HL-60 (cell line): ENCODE measurements around the gene RLN1.
"Not testable (repeated sequence)": the region's sequence is repeated elsewhere in the genome, so short reads cannot be mapped to it uniquely, and the experiment has no call there.

ENCODE experiments used
- DNase-seq, 2 experiments: peaks; one replicate each; pipeline ENCODE4 v3.0.0-alpha.2; 2010 to 2020; ENCODE audit warnings: low read depth in 1 of 2, low spot score in 1 of 2
- H3K27ac ChIP-seq: fragments of 250-450 bp; sonication (Bioruptor Pico); replicated peaks from 2 replicates; pipeline ENCODE4 v1.5.1; 2020; ENCODE audit warnings: mild to moderate bottlenecking, moderate library complexity
- H3K27me3 ChIP-seq: fragments of 250-450 bp; sonication (Bioruptor Pico); 2 replicates; pipeline ENCODE4 v1.5.1; 2021; ENCODE audit warnings: mild to moderate bottlenecking, moderate library complexity; ENCODE audit not compliant: insufficient read depth, poor library complexity, severe bottlenecking
- H3K4me3 ChIP-seq: replicated peaks from 2 replicates; pipeline ENCODE4 v1.5.1; 2011; ENCODE audit warnings: mild to moderate bottlenecking, control low read depth, low read length; ENCODE audit not compliant: insufficient read depth
- GABPA ChIP-seq: IDR thresholded peaks from 2 replicates; pipeline ENCODE4 v1.6.1; 2012; ENCODE audit warnings: low read depth
- POLR2AphosphoS5 ChIP-seq: IDR thresholded peaks from 2 replicates; pipeline ENCODE4 v1.6.1; 2012; ENCODE audit warnings: low read depth
- SPI1 ChIP-seq: IDR thresholded peaks from 2 replicates; pipeline ENCODE4 v1.6.1; 2012; ENCODE audit warnings: low read depth, mild to moderate bottlenecking, borderline replicate concordance
- TF ChIP-seq, protein P1 (sequence below): IDR thresholded peaks from 2 replicates; pipeline ENCODE4 v1.6.1; 2012; ENCODE audit warnings: low read depth; ENCODE audit not compliant: insufficient replicate concordance
- TF ChIP-seq, protein P2 (sequence below): IDR thresholded peaks from one replicate; pipeline ENCODE4 v1.5.1; 2011; ENCODE audit warnings: low read length, control low read depth, inconsistent platforms; ENCODE audit not compliant: insufficient read depth

The RLN1 gene

DNA sequence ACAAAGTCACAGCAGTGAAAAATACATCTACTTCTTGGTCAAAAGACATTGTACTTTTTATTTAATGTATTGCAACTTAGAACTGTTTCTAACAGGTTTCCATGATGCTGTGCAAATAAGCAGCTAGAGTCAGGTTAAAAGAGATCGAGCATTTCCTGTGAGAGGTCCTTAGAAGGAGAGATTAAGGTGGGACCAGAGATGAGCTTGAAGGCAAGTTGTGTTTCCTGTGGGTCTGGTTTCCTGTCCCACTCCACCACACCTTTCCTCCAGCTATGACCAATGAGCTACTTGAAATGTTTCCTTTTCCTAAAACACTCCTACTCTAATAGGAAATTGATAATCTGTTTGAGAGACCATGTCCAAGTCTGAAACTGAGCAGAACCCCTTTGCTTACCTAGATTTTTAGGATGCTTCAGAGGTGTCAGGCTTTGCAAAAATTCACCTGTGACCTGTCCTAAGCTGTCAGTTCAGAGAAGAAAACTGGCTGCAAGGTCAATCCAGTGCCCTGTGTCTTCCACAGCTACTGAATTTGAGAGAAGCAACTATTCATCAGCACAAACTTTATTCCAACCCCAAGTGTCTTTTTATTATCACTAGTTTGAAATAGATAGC, 13.1 kb upstream of the RLN1 start:
- Histone ChIP-seq H3K4me3 (no peak overlapping the region), H3K27me3 (no peaks in the 10 kb centered on the region), H3K27ac (no peak overlapping the region)
- TF ChIP-seq, protein P1, sequence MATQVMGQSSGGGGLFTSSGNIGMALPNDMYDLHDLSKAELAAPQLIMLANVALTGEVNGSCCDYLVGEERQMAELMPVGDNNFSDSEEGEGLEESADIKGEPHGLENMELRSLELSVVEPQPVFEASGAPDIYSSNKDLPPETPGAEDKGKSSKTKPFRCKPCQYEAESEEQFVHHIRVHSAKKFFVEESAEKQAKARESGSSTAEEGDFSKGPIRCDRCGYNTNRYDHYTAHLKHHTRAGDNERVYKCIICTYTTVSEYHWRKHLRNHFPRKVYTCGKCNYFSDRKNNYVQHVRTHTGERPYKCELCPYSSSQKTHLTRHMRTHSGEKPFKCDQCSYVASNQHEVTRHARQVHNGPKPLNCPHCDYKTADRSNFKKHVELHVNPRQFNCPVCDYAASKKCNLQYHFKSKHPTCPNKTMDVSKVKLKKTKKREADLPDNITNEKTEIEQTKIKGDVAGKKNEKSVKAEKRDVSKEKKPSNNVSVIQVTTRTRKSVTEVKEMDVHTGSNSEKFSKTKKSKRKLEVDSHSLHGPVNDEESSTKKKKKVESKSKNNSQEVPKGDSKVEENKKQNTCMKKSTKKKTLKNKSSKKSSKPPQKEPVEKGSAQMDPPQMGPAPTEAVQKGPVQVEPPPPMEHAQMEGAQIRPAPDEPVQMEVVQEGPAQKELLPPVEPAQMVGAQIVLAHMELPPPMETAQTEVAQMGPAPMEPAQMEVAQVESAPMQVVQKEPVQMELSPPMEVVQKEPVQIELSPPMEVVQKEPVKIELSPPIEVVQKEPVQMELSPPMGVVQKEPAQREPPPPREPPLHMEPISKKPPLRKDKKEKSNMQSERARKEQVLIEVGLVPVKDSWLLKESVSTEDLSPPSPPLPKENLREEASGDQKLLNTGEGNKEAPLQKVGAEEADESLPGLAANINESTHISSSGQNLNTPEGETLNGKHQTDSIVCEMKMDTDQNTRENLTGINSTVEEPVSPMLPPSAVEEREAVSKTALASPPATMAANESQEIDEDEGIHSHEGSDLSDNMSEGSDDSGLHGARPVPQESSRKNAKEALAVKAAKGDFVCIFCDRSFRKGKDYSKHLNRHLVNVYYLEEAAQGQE: no peak
- no peak for DNase-seq

DNA sequence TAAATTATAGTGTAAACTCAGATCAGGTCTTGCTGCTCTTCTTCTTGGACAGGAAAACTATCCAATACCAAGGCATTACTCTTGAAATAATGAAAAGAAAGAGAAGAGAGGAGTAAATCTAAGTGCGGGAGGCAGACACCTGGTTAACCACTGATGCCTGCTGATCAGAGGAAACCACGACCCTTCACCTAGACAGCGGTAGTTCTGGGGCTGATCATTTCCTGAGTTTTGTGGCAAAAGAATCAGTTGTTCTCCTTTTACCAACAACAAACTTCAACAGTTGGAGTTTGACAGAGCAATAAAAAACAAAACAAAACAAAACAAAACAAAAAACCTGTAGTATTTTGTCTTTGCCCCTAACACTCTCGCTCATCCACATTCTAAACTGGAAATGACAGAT, 3.0 kb downstream of the RLN1 start:
- H3K4me3 ChIP-seq: no peak overlapping the region
- no peak for DNase-seq
- TF ChIP-seq POLR2AphosphoS5 (no peak), GABPA (no peak), SPI1 (no peak)
- TF ChIP-seq, protein P1: no peak
- TF ChIP-seq, protein P2, sequence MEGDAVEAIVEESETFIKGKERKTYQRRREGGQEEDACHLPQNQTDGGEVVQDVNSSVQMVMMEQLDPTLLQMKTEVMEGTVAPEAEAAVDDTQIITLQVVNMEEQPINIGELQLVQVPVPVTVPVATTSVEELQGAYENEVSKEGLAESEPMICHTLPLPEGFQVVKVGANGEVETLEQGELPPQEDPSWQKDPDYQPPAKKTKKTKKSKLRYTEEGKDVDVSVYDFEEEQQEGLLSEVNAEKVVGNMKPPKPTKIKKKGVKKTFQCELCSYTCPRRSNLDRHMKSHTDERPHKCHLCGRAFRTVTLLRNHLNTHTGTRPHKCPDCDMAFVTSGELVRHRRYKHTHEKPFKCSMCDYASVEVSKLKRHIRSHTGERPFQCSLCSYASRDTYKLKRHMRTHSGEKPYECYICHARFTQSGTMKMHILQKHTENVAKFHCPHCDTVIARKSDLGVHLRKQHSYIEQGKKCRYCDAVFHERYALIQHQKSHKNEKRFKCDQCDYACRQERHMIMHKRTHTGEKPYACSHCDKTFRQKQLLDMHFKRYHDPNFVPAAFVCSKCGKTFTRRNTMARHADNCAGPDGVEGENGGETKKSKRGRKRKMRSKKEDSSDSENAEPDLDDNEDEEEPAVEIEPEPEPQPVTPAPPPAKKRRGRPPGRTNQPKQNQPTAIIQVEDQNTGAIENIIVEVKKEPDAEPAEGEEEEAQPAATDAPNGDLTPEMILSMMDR: no peak
- H3K27ac ChIP-seq: no peak overlapping the region
- no peaks in the 10 kb centered on the region for H3K27me3 ChIP-seq

DNA sequence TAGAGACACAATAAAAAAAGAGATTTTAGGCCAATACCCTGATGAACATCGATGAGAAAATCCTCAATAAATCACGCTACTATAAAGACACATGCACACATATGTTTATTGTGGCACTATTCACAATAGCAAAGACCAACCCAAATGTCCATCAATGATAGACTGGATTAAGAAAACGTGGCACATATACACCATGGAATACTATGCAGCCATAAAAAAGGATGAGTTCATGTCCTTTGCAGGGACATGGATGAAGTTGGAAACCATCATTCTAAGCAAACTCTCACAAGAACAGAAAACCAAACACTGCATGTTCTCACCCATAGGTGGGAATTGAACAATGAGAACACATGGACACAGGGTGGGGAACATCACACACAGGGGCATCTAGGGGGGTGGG, 8.4 kb downstream of the RLN1 start:
- DNase-seq, H3K27ac ChIP-seq, H3K27me3 ChIP-seq, H3K4me3 ChIP-seq: not testable (repeated sequence)

DNA sequence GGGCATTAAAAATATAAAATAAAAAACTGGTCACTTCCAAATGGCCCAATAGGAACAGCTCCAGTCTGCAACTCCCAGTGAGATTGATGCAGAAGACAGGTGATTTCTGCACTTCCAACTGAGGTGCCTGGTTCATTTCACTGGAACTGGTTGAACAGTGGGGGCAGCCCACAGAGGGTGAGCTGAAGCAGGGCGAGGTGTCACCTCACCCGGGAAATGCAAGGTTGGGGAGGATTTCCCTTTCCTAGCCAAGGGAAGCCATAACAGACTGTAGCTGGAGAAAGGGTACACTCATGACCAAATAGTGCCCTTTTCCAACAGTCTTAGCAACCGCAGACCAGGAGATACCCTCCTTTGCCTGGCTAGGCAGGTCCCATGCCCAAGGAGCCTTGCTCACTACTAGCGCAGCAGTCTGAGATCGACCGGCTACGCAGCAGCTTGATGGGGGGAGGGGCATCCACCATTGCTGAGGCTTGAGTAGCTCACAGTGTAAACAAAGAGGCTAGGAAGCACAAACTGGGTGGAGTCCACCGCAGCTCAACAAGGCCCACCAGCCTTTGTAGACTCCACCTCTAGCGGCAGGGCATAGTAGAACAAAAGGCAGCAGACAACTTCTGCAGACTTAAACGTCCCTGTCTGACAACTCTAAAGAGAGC, 12.7 kb downstream of the RLN1 start:
- Histone ChIP-seq H3K4me3 (no peak overlapping the region), H3K27me3 (no peaks in the 10 kb centered on the region), H3K27ac (no peak overlapping the region)
- no peak for TF ChIP-seq GABPA
- TF ChIP-seq, protein P1: no peak
- no peak for TF ChIP-seq SPI1
- no peak for TF ChIP-seq POLR2AphosphoS5
- TF ChIP-seq, protein P2: no peak
- no peak for DNase-seq
